Activated T-cell treated with anti-CD3 and anti-CD28 coated beads, Interleukin-2, amount 50 U/mL, for 1 hour (primary cell): ENCODE results near the gene UCN2.
A peak's percentile ranks its signal among the peaks of the same experiment; 100 is the strongest.

Source experiments
- DNase-seq: peaks from one replicate; pipeline ENCODE4 v3.0.0-alpha.2; 2020

The UCN2 gene

DNA sequence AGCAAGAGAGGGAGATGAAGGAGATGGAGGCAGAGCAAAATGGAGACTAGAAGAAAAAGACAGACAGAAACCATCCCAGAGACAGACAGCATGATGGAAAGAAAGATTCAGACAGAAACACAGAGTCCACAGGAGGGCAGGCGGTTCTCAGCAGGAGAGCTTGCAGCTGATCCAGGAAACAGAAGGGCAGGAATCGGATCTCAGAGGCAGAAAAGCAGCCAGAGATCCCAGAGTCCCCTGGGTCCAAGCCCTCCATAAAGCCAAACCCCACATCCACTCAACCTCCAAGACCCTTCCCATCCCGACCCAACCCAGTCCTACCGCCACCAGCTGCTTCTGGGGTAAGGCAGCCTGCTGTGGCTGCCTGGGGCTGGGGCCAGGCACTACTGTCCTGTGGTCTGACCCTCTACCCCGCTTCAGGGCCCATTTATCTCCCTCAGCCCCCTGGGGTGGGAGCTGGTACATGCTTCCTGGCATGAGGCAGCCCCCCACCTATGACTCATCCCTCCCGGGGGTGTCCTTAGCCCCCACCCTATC, at the start of gene UCN2:
TSS of gene UCN2 (minus strand) at position 400 of the 537 bp plus-strand sequence. CDS start 657 bp downstream, outside the sequence.
- no peak for DNase-seq

DNA sequence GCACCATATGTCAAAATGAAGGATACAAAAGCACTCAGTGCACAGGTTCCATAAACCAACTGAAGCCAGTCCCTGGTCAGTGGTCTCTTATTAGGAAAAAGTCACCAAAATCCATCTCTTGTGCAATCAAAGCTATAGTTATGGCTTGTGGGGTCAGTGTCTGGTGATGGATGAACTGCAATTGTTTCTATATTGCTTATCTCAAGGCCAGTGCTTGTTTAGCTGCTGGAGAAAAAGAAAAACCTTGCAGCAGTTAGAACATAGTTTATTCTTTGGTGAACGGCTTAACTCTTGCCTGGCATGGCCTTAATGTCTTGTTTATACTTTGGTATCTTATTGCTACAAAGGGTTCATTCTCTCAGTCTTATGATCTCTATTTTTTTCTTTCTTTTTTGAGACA, 48.7 kb upstream of the UCN2 start:
- DNase-seq: no peak

GRCh38 chr3:48609088-48610005, 45.8 kb upstream of the UCN2 start, which contains the start of gene UQCRC1:
TSS of gene UQCRC1 (minus strand) at chr3:48609646. CDS start at chr3:48609620, 26 bp downstream.
- peak; percentile 92 for DNase-seq

GRCh38 chr3:48607519-48607918, 43.9 kb upstream of the UCN2 start:
- no peak for DNase-seq

DNA sequence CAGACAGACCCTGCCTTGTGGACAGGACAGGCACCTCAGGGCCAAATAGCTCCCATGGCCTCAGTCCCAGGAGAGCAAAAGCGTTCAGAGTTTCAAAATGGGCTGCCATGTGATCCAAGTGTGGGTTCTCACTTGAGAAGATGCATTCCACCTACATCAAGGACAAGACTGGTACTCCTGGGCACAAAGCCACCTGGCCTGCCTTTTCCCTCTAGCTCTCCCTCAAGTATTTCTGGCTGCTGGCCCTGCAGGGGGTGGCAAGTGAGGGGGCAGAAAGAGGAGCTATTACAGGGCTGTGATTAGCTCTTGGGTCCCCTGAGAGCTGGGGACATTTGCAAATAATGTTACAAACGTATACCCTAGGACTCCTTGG, 38.0 kb upstream of the UCN2 start:
- no peak for DNase-seq

DNA sequence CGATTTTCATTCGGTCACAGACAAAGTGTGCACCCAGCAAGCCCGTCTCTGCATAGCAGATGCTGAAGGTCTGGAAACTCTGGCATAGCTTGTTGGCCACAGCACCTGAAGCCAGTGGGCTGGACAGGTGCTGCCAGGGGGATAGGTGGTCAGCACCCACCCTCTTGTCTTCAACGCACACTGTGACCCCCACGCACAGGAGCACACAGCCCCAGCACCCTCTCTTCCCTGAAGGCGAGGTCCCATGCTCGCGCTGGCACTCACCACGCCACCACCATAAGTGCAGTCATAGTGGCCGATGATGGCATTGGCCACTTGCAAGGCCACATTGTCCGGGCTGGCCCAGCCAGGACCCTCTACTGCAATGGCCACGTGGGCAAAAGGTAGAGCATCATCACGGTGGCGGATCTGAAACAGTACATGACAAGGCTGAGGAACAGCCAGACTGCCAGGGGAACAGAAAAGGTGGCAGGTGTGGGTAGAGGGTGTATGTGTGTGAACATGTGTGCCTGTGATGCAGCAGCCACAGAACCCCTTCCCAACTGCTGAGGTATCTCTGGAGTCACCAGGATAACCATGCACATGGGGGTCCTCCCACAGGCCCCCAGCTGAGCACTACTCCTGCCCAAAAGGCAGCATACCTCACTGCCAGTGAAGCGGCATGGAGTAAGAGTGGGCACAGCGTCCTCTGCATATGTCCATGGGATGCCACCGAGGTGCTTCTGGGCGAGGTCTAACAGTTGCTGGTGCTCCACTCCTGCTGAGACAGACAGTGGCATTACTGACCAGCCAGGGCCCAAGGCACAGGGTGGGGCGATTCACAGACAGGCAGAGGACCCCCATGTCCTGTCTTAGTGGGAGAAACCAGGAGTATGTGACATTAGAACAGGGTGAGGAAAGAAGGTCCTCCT, 37.4 kb upstream of the UCN2 start:
- no peak for DNase-seq

DNA sequence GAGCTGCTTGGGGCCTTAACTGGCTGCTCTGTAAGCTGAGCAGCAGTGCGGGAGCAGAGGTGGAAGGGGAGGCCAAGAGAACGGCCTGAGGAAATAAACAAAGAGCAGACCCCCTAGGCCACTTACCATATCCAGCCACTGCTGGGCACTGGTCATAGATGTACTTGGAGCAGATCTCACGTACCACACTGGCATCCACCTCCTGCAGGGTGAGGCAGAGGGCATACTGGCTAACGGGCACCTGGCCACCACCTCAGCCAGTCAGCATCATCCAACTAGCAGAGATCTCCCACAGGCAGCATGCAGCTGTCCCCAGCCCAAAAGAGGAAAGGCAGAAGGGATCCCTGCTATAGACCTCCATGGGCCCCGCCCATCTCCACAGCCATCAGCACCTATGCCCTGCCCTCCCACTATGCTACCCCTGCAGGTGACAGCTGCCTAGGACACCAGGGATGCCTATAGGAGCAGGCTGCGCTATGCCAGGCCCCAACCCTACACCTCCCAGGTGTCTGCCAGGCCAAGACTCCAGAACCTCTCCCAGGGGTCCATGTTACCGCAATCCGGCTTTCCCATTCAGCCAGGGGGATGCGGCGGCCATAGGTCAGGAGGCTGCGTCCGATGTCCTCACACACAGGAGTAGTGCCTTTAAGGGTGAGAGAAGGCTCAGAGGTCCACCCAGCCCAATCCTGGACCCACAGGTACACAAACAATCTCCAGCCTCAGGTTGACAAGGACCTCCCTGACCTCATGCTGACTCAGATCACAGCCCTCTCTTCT, 36.1 kb upstream of the UCN2 start:
- DNase-seq: no peak

- DNase-seq: no peak
Observed at GRCh38 chr3:48599077-48599501, 35.5 kb upstream of the UCN2 start.

DNA sequence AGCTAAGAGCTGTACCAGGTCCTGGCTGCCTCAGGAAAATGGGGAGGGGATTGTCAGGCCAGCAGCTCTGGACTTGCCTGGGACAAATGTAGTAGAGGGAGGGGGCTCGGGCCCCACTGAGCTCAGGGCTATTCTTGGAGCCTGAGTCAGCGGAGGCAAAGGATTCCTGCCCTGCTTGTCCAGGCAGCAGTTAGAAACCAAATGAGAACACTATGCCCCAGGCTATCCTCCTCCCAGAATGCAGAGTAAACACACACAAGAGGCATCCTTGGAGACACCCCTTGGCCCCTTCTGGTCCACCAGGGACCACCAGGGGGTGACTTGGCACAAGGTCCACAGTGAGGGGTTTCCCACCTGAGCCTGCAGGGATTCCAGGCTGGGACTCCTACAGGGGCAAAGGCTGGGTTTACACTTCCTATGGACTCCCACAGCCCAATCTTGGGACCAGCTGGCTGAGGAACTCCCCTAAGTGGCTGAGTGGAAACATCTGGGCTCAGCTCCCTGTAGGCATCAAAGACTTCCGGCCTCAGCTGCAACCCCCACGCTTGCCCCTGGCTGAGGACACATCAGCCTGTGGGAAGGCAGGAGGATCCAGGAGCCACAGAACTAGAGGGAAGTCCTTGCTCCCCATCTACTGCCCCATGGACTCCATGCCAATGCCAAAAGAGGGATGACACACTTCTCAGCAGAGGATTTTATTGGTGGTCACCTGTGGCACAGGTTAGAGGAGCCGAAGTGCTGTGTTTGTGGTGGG, 34.9 kb upstream of the UCN2 start:
- DNase-seq: no peak

DNA sequence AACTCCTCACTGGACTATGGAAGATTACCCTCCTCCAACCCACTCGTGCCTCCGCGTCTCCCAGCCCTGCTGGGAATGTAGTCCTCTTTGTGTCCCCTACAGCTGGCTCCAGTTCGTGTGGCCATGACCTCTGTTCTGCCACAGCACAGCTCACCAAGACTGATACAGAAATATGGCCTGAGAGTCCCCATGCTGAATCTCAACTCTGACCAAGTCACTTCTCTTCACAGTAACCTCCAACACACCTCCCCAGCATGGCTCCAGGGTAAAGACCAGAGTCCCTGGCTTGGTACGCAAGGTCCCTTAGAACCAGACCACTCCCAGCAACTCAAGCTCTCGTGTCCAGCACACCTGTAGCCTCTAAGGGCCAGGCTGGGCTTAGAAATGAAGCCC, 33.8 kb upstream of the UCN2 start:
- no peak for DNase-seq

DNA sequence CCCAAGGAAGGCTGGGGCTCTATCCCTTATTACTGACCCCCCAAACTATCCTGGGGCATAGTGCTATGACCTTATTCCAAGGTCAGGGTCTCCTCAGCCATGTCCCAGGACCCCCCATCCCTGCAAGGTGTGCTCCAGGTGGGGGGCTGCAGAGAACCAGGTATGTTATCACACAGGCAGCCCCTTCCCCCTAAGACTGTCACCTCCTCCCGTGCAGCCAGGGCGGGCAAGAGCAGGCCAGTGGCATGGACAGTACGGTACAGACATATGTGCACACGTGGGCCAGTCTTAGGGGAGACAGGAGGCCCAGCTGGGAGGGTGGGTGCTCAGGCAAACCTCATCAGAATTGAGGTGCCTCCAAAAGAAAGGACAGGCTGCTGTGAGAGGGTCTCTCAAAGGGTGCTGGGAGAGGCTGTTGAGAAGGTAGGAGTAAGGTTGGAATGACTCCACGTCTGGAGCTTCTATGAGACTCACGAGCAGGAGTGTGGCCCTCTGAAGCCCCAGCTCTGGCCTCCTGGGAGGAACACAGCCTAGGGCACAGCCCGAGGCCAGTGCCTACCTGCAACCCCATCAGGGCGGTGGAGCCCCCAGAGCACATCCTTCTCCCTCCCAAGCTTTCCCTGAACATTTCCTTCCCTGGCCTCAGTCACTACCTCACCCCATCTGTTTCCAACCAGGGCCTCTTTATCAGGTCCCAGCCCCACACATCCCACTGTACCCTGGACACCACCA, 33.3 kb upstream of the UCN2 start:
- DNase-seq: no peak

GRCh38 chr3:48596157-48596556, 32.6 kb upstream of the UCN2 start:
- DNase-seq: no peak

GRCh38 chr3:48595526-48596121, 32.0 kb upstream of the UCN2 start:
- DNase-seq: no peak

DNA sequence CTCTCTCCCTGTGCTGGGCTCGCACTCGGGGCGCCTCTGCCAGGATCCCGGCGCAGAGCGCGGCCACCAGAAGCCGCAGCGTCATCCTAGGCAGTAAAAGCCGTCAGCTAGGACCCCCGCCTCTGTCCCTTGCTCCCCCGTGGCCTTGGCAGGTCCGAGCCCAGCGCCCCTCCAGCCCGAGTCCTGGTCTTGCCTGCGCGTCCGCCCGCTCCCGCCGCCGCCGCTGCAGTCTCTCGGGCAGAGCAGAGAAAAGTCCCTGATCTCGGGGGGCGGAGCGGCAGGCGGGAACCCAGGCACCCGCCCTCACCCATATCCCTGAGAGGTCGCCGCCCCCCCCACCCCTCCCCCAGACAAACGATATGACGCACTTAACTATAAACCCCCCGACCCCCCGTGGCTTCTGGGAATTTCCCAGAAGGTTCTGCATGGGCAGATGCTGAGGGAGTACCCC, 31.5 kb upstream of the UCN2 start, which contains the start of gene COL7A1:
TSS of gene COL7A1 (minus strand) at position 255 of the 451 bp plus-strand sequence. CDS start at position 85, 170 bp downstream.
- no peak for DNase-seq

DNA sequence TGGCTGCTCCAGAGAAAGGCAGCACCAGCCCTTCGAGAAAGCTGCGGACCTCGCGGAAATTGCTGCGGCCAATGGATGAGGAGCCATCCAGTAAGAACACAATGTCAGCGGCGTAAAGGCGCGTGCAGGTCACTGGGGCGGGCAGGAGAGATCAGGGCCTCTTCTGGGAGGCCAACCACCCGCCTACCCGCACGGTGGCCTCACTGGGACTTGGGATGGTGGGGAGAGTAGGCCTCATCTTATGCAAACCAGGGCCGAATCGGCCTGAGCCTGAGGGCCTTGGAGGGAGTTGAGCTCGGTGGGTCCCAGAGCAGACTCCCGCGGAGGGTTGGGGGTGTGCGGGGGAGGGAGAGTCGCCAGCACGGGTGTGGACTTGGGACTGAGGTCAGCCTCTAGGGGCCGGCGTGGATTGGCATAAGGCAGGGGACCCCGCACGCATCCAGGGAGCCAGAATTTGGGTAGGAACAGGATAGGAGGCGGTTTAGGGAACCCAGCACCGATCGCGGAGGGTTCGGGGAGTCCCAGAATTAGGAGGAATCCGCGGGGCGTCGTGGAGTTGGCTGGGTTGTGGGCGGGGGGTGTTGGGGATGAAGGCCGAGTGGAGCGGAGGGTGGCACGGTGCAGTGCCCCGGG, 31.0 kb upstream of the UCN2 start:
- no peak for DNase-seq

DNA sequence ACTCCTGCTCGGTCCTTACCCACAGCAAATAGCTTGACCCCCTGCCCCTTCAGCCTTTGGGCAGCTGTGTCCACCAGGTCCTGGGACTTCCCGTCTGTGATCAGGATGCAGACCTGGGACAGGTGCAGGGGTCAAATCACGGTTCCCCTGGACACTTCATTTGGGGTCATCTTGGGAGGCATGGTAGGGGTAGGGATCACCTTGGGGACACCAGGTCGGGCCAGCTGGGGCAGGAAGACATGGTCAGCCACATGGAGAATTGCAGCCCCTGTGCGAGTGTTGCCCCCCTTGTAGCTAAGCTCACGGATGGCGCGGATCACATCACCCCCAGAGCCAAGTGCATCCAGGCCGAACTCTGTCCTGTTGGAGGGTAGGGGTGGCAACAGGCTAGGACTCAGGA, 29.8 kb upstream of the UCN2 start:
- DNase-seq: no peak

DNA sequence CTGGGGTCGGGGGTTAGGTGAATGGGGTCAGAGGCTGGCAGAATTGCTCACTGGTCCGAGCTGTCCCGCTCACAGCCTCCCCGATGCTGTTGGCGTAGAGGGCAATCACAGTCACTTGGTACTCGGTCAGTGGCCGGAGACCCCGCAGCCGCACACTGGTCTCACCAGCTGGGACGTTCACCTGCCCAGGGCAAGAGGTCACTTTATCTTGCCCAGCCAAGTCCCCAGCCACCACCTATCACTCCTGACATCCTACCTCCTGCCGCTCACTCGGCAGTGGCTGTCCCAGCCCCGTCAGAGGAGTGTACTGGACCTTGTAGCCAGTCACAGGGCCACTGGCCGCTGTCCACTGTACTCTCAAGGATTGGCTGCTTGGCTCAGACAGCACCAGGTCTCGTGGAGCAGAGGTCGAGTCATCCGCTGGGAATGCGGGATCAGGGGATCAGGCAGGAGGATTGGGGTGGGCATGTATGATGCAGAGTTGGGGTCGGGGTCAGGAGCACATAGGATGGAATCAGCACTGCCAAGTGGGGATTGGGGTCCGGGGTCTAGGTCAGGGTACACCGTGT, 29.0 kb upstream of the UCN2 start:
- no peak for DNase-seq

GRCh38 chr3:48591886-48592518, 28.4 kb upstream of the UCN2 start:
- DNase-seq: no peak

DNA sequence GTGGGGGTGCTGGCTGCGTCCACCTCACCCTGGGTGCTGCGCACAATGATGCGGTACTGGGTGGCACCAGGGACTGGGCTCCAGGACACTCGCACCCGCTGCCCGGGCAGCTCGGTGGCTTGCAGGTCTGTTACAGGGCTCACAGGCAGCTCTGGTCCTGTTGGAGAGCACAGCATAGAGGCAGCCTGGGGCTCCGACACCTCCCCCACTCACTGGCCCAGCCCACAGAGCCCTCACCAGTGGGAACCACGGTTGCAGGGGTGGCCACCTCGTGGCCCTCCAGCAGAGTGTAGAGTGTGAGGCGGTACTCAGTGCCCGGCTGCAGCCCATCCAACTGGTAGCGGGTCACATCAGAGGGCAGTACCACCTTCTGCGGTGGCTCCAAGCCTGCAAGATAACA, 27.9 kb upstream of the UCN2 start:
- DNase-seq: no peak
